Testis (tissue), 3 donors: ENCODE data around the gene MBP. TPM values are rescaled to one million over a fixed set of nuclear protein-coding genes. Genes with fewer than 3 reads are reported as not detected.

ENCODE experiments used
- DNase-seq: peaks from one replicate; pipeline ENCODE4 v3.0.0-alpha.2; 2019
- H3K27ac ChIP-seq, 2 donors: fragments of 200-600 bp; sonication (generic); one replicate each; pipeline ENCODE4 v1.5.1; 2019
- H3K27me3 ChIP-seq: fragments of 200-600 bp; sonication (generic); one replicate; pipeline ENCODE4 v1.5.1; 2019
- H3K36me3 ChIP-seq: fragments of 200-600 bp; sonication (generic); one replicate; pipeline ENCODE4 v1.5.1; 2017; ENCODE audit warnings: low read depth; ENCODE audit errors: missing control alignments
- H3K4me1 ChIP-seq: fragments of 200-600 bp; sonication (generic); one replicate; pipeline ENCODE4 v1.5.1; 2019
- H3K4me3 ChIP-seq, 2 donors: fragments of 200-600 bp; sonication (generic); one replicate each; pipeline ENCODE4 v1.5.1; 2017 to 2019
- H3K9me3 ChIP-seq: fragments of 200-600 bp; sonication (generic); one replicate; pipeline ENCODE4 v1.5.1; 2017
- POLR2A ChIP-seq: fragments of 450-650 bp; IDR thresholded peaks from one replicate; pipeline ENCODE4 v1.6.1; 2017; ENCODE audit warnings: antibody characterized with exemption, mild to moderate bottlenecking, moderate library complexity
- WGBS, 2 donors: methylation state at CpG; one replicate each; pipeline ENCODE4 v1.1.5; 2018; 5-methylcytosine and 5-hydroxymethylcytosine counted together
- intact Hi-C: fragments of 100-400 bp; cut with DNase I; formaldehyde crosslinking; loops from one replicate; pipeline ENCODE4 v1.15.1; 2023; ENCODE audit warnings: low total_unique reads
- polyA plus RNA-seq: library from polyadenylated mRNA; stranded (reverse); fragments of 350-450 nt; fragmentation: Illumina TruSeq; extraction: RNeasy Lipid Tissue Mini Kit (QIAGEN cat#74804); gene quantifications from one replicate; pipeline ENCODE4 v1.2.3, GENCODE V29; 2014; ENCODE audit warnings: low read depth, low replicate concordance; ENCODE audit not compliant: insufficient read depth
- total RNA-seq, 2 donors: library from RNA; depleted of rRNA; stranded (reverse); fragments of >200 nt; gene quantifications; one replicate each; pipeline ENCODE4 v1.2.3, GENCODE V29; 2016
- TF ChIP-seq, protein P1 (sequence below), 3 experiments: fragments of 450-650 bp in 2 of 3; fragments of 200-600 bp in 1 of 3; sonication (generic) in 1 of 3; IDR thresholded peaks; one replicate each; pipeline ENCODE4 v1.5.1; 2016 to 2019; ENCODE audit warnings: antibody characterized with exemption in 3 of 3, mild to moderate bottlenecking in 2 of 3, moderate library complexity in 1 of 3

Gene MBP
- total and polyA plus RNA-seq, 3 donors from 2014 or later, result 15.4 to 20.3 (median 16.7) TPM

DNA sequence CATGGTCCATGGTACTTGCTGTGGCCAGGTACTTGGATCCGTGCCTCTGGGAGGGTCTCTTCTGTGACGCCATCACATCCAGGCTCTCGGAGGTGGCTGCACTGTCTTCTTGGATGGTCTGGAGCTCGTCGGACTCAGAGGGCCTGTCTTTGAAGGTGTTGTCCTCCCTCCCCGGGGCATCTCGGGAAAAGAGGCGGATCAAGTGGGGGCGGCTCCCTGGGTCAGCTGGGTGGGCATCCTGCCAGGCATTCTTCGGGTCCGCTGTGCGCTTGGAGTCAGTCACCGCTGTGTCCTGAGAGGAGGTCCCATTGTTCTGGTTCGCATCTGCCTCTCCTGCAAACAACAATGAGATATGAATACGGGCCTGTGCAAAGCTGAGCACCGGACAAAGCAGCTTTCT is 115.6 kb downstream of the MBP start:
- Histone ChIP-seq H3K27me3 (no peaks in the 10 kb centered on the region), H3K9me3 (no peaks in the 10 kb centered on the region), H3K27ac (no peak overlapping the region), H3K36me3 (no peaks in the 10 kb centered on the region), H3K4me1 (peaks cover 4% of the 10 kb centered on the region), H3K4me3 (no peak overlapping the region)
- TF ChIP-seq, protein P1, sequence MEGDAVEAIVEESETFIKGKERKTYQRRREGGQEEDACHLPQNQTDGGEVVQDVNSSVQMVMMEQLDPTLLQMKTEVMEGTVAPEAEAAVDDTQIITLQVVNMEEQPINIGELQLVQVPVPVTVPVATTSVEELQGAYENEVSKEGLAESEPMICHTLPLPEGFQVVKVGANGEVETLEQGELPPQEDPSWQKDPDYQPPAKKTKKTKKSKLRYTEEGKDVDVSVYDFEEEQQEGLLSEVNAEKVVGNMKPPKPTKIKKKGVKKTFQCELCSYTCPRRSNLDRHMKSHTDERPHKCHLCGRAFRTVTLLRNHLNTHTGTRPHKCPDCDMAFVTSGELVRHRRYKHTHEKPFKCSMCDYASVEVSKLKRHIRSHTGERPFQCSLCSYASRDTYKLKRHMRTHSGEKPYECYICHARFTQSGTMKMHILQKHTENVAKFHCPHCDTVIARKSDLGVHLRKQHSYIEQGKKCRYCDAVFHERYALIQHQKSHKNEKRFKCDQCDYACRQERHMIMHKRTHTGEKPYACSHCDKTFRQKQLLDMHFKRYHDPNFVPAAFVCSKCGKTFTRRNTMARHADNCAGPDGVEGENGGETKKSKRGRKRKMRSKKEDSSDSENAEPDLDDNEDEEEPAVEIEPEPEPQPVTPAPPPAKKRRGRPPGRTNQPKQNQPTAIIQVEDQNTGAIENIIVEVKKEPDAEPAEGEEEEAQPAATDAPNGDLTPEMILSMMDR (IDR thresholded peaks at IDR 0.05), result no peak
- no peak for TF ChIP-seq POLR2A
- WGBS, 2 donors, result 90% methylated on average over 16 of the region's 16 CpGs; no CpG with 5 or more reads in 1 of the 2 donors
- intact Hi-C loops, result no loop called here
- DNase-seq, result no peak

DNA sequence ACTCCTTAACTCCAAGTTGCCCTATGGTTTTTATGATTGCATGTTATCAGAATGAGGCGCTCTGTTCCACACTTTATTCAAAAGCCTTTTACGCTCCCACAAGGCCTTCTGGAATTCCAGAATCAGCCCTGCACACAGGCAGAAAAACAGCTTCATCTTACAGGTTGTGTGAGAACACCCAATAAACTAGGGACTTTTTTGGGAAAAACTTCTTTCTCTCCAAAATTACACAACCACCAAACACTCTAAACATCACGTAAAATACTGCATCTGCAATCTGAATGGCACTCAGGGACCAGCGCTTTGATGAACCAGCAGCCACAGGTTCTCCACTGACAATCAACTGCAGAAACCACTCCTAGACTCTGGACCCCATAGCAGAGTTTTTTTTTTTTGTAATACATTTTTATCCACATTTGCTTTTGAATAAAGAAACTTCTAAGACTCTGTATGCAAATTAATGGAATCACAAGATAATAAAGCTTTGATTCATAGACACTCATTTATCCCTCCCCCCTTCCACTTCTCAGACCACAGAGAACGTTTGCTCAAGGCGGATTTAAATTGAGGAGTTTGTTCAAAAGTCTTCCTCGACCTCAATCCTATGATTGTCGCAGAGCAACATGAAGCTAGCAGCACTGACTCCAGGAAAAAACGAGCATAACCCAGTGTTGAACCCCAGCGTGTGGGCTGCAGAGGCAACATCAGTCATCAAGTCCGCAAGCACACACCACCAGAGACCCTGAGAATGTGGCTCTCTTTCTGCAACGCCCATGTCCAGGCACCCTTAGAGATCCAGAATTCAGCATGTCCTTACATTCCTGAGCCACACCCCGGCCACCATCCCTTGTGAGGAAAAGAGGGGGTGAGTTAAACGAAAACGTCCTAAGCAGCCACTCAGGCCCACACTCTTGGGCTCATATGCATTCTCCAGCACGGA is 116.5 kb downstream of the MBP start:
- intact Hi-C loops, result no loop called here
- TF ChIP-seq, protein P1 (IDR thresholded peaks at IDR 0.05), result no peak
- Histone ChIP-seq H3K36me3 (no peaks in the 10 kb centered on the region), H3K27me3 (no peaks in the 10 kb centered on the region), H3K4me3 (no peak overlapping the region), H3K9me3 (no peaks in the 10 kb centered on the region), H3K27ac (no peak overlapping the region), H3K4me1 (peaks cover 4% of the 10 kb centered on the region)
- 79 to 87% methylated on average over 16 of the region's 16 CpGs for WGBS, 2 donors
- DNase-seq, result no peak

DNA sequence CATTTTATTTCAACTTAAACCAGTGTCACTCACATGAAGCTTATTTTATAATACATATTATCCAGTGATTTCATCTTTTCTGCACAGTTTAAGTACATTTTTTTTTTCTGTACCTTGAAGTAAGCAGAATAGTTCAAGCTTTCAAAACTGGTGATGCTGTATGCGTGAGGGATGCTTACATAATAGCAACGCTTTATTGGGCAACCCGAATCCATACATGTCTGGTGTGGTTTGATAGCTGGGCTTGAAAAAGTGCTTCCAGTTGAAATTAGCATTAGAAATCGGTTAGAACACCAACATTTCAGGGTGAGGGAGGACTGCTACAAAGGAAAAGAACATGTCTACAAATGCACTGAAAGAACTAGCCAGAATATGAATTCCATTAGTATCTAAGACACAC is 117.4 kb downstream of the MBP start:
- H3K27ac ChIP-seq, result no peak overlapping the region
- H3K27me3 ChIP-seq, result no peaks in the 10 kb centered on the region
- H3K4me3 ChIP-seq, result no peak overlapping the region
- intact Hi-C loops, result no loop called here
- H3K36me3 ChIP-seq, result no peaks in the 10 kb centered on the region
- no peaks in the 10 kb centered on the region for H3K9me3 ChIP-seq
- DNase-seq, result no peak
- TF ChIP-seq, protein P1 (IDR thresholded peaks at IDR 0.05), result no peak
- TF ChIP-seq POLR2A, result no peak
- WGBS, 2 donors, result 81 to 88% methylated on average over 4 of the region's 4 CpGs
- peaks cover 4% of the 10 kb centered on the region for H3K4me1 ChIP-seq

DNA sequence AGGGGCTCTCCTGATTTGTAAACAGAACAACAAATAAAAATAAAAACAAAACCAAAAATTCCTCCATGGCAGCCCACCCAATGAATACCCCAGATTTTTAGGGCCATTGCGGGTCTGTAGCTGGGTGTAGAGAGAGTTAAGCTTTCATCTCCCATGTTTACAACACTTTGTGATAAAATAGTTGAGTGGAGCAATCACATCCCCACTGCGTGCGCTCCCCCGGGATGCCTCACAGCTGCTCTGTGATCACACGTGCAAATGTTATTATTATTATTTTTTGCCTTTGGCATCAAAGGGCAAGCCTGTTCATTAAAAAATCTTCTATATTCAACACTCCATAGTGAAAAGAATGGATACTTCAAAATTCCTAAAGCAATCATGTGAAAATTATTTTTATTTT is 118.0 kb downstream of the MBP start:
- TF ChIP-seq, protein P1 (IDR thresholded peaks at IDR 0.05), result no peak
- TF ChIP-seq POLR2A, result no peak
- Histone ChIP-seq H3K27me3 (no peaks in the 10 kb centered on the region), H3K27ac (peak overlapping the region in 1 of 2 donors; percentile 85), H3K4me3 (no peak overlapping the region), H3K9me3 (no peaks in the 10 kb centered on the region), H3K36me3 (no peaks in the 10 kb centered on the region), H3K4me1 (peaks cover 4% of the 10 kb centered on the region)
- 54 to 68% methylated on average over 5 of the region's 5 CpGs for WGBS, 2 donors
- DNase-seq, result no peak
- intact Hi-C loops, result no loop called here
